OCI-LY1 (cell line): Measurements from ENCODE around the gene LAMA3.

Experiments
- EZH2 ChIP-seq: fragments of 200-600 bp; sonication (generic), shearing (Covaris generic); IDR thresholded peaks from 2 replicates; pipeline ENCODE4 v1.8.0; 2017; ENCODE audit warnings: borderline replicate concordance, mixed run types, mild to moderate bottlenecking, antibody characterized with exemption, low read length, moderate library complexity, mixed read lengths
- TF ChIP-seq, protein P1 (sequence below): fragments of 200-600 bp; sonication (generic), shearing (Covaris generic); IDR thresholded peaks from 2 replicates; pipeline ENCODE4 v1.5.1; 2017; ENCODE audit warnings: mild to moderate bottlenecking, antibody characterized with exemption, low read length, moderate library complexity, mixed read lengths

DNA sequence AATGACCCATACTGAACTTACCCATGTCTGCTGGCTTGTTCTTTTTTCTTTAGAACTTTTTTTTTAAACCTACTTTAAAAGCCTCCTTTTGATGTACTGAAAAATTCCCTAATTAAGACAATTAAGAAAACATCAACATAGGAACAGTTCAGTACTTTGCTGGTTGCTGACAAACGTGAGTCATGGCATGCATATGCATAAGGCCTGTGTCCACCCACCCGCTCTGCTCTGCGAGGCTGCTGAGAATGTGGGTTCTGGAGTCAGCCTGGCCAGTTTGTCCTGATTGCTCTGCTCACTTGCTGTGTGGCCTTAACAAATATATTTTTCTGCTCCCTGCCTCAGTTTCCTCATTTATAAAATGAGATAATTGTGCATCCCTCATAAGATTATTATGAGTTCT lies 27.3 kb downstream of the LAMA3 start:
- TF ChIP-seq, protein P1, sequence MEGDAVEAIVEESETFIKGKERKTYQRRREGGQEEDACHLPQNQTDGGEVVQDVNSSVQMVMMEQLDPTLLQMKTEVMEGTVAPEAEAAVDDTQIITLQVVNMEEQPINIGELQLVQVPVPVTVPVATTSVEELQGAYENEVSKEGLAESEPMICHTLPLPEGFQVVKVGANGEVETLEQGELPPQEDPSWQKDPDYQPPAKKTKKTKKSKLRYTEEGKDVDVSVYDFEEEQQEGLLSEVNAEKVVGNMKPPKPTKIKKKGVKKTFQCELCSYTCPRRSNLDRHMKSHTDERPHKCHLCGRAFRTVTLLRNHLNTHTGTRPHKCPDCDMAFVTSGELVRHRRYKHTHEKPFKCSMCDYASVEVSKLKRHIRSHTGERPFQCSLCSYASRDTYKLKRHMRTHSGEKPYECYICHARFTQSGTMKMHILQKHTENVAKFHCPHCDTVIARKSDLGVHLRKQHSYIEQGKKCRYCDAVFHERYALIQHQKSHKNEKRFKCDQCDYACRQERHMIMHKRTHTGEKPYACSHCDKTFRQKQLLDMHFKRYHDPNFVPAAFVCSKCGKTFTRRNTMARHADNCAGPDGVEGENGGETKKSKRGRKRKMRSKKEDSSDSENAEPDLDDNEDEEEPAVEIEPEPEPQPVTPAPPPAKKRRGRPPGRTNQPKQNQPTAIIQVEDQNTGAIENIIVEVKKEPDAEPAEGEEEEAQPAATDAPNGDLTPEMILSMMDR = no peak
- no peak for TF ChIP-seq EZH2
